A673 (cell line): Measurements from ENCODE around the gene RASIP1. TPM values are rescaled to one million over a fixed set of nuclear protein-coding genes. Genes with fewer than 3 reads are reported as not detected.

ENCODE experiments used
- BruUV-seq: library from RNA; stranded (reverse); fragments of 400-500 nt; replicated peaks from 2 replicates; lab custom pipeline; 2021; lab: Mats Ljungman, UMichigan
- CTCF ChIA-PET: fragments of 300-600 bp; sonication (Branson Sonifier 250); formaldehyde crosslinking; loops from one replicate; lab custom pipeline; 2022; ENCODE audit warnings: antibody characterized with exemption; lab: Charles Lee
- POLR2A ChIA-PET: fragments of 300-600 bp; sonication (Branson Sonifier 250); formaldehyde crosslinking; loops from one replicate; lab custom pipeline; 2022; ENCODE audit warnings: antibody characterized with exemption; ENCODE audit not compliant: low non-redundant PET; lab: Charles Lee
- DNase-seq: peaks from one replicate; pipeline ENCODE4 v3.0.0-alpha.2; 2015; ENCODE audit warnings: low spot score
- H3K27ac ChIP-seq: fragments of 200-600 bp; sonication (generic); 2 replicates; pipeline ENCODE4 v1.5.1; 2016; ENCODE audit warnings: mixed run types, low read depth, mild to moderate bottlenecking, mixed read lengths, antibody characterized with exemption, low read length; ENCODE audit not compliant: poor library complexity, severe bottlenecking
- H3K27me3 ChIP-seq: fragments of 200-600 bp; sonication (generic); replicated peaks from 2 replicates; pipeline ENCODE4 v1.6.1; 2017; ENCODE audit warnings: mixed run types, low read depth, mild to moderate bottlenecking, mixed read lengths, antibody characterized with exemption, low read length; ENCODE audit not compliant: insufficient read depth, poor library complexity
- H3K36me3 ChIP-seq: fragments of 200-600 bp; sonication (generic); 2 replicates; pipeline ENCODE4 v1.6.1; 2016; ENCODE audit warnings: mixed run types, mild to moderate bottlenecking, mixed read lengths, antibody characterized with exemption, low read length; ENCODE audit not compliant: insufficient read depth, poor library complexity, severe bottlenecking
- H3K4me1 ChIP-seq: fragments of 200-600 bp; sonication (generic); 2 replicates; pipeline ENCODE4 v1.6.1; 2017; ENCODE audit warnings: mixed run types, mild to moderate bottlenecking, mixed read lengths, antibody characterized with exemption, low read length; ENCODE audit not compliant: insufficient read depth, poor library complexity, severe bottlenecking
- H3K4me3 ChIP-seq: fragments of 200-600 bp; sonication (generic); 2 replicates; pipeline ENCODE4 v1.5.1; 2016; ENCODE audit warnings: low read depth, mixed run types, mild to moderate bottlenecking, mixed read lengths, low read length; ENCODE audit not compliant: poor library complexity, severe bottlenecking
- H3K9me3 ChIP-seq: fragments of 200-600 bp; sonication (generic); 2 replicates; pipeline ENCODE4 v1.6.1; 2016; ENCODE audit warnings: mixed run types, low read depth, mild to moderate bottlenecking, mixed read lengths, antibody characterized with exemption, low read length; ENCODE audit not compliant: poor library complexity, severe bottlenecking
- EZH2 ChIP-seq: fragments of 200-600 bp; sonication (generic); IDR thresholded peaks from 2 replicates; pipeline ENCODE4 v1.6.1; 2017; ENCODE audit warnings: borderline replicate concordance, low read depth, mild to moderate bottlenecking, mixed read lengths, antibody characterized with exemption, low read length; ENCODE audit not compliant: poor library complexity, severe bottlenecking
- intact Hi-C: fragments of 100-400 bp; cut with micrococcal nuclease; formaldehyde crosslinking; loops from one replicate; pipeline ENCODE4 v1.10.0; 2022; ENCODE audit not compliant: unreplicated experiment
- total RNA-seq: library from RNA; stranded (reverse); gene quantifications from 2 replicates; pipeline ENCODE4 v1.2.3, GENCODE V29; 2021
- TF ChIP-seq, protein P1 (sequence below): fragments of 300-800, 200-600 bp; sonication (generic); conservative IDR thresholded peaks from 2 replicates; pipeline ENCODE4 v1.5.1; 2017; ENCODE audit warnings: low read depth, mild to moderate bottlenecking, antibody characterized with exemption, low read length, moderate library complexity, mixed read lengths

RASIP1 gene
- total RNA-seq, 1 experiment from 2014 or later: 3.8 TPM

DNA sequence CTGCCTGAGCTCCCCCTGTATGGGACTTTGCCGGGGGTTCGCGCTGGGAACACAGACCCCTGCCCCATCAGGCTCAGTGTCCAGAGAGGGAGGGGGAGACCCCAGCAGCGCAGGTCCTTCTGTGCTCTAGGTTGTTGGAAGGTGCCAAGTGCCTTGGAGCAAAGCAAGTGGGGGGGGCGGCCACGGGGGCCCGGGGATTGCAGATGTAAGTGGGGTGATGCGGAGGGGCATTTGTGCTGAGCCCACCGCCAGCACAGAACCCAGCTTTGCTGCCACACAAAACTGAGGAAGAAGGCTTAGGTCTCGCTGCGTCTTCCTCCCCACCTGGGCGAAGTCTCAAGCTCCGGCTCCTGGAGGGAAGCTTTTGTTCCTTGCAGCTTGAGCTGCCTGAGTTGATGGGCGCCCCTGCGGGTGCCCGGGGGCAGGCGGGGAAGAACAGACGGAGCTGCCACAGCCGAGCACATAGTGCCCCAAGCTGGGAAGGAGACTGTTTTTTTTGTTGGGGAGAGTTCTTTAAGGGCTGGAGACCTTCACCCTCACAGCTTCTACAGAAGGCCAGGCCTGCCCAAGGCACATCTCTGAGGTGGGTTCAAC is 66.1 kb downstream of the RASIP1 start:
- Histone ChIP-seq H3K4me3 (no peak overlapping the region), H3K27ac (no peak overlapping the region), H3K27me3 (no peaks in the 10 kb centered on the region), H3K9me3 (no peaks in the 10 kb centered on the region), H3K4me1 (peaks cover 4% of the 10 kb centered on the region), H3K36me3 (no peaks in the 10 kb centered on the region)
- CTCF ChIA-PET: interaction anchor here (0.7 kb wide), 2 partner anchors 65 to 90 kb away, joined by 3 read pairs; no protein-coding TSS in a partner anchor
- no peak for TF ChIP-seq EZH2
- TF ChIP-seq, protein P1, sequence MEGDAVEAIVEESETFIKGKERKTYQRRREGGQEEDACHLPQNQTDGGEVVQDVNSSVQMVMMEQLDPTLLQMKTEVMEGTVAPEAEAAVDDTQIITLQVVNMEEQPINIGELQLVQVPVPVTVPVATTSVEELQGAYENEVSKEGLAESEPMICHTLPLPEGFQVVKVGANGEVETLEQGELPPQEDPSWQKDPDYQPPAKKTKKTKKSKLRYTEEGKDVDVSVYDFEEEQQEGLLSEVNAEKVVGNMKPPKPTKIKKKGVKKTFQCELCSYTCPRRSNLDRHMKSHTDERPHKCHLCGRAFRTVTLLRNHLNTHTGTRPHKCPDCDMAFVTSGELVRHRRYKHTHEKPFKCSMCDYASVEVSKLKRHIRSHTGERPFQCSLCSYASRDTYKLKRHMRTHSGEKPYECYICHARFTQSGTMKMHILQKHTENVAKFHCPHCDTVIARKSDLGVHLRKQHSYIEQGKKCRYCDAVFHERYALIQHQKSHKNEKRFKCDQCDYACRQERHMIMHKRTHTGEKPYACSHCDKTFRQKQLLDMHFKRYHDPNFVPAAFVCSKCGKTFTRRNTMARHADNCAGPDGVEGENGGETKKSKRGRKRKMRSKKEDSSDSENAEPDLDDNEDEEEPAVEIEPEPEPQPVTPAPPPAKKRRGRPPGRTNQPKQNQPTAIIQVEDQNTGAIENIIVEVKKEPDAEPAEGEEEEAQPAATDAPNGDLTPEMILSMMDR: no peak
- POLR2A ChIA-PET: no interaction called here
- no TSS peak for BruUV-seq
- DNase-seq: no peak
- intact Hi-C loops: no loop called here

DNA sequence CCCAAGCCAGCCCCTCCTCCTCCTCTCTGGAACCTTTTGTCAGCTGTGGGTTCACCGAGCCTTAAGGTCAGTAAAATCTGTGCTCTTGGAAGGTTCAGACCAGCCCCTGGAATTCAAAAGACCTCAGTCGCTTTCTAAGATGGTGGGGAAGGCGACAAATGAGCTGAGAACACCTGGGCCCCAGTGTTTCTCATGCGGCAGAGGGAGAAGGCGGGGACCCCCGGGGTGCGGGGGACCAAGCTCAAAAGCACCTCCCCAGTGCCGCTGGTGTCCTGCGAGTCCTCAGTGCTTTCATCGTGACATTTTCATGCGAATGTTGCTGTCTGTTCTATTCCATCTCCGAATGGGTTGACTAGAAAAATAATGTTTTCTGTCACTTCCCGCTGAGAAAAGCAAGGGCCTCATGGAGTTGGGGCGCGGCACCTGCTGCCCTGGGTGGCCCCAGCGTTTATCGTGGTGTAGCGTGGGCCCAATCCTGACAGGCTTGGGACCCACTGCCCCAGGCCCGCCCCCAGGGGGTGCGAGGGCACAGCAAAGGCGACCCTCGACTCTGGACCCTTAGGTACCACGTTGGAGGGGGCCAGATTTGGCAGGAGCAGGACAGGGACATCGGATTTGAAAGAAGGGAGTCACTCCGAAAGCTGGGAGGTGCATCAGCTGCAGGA is 66.8 kb downstream of the RASIP1 start:
- Histone ChIP-seq H3K4me1 (peaks cover 4% of the 10 kb centered on the region), H3K36me3 (no peaks in the 10 kb centered on the region), H3K27me3 (no peaks in the 10 kb centered on the region), H3K27ac (no peak overlapping the region), H3K4me3 (no peak overlapping the region), H3K9me3 (no peaks in the 10 kb centered on the region)
- no peak for DNase-seq
- POLR2A ChIA-PET: no interaction called here
- TF ChIP-seq EZH2: no peak
- TF ChIP-seq, protein P1: no peak
- intact Hi-C loops: no loop called here
- CTCF ChIA-PET: interaction anchor here (0.5 to 0.7 kb wide), 3 partner anchors 66 to 167 kb away, joined by 3 to 5 read pairs (median 3); no protein-coding TSS in a partner anchor
- BruUV-seq: no TSS peak

DNA sequence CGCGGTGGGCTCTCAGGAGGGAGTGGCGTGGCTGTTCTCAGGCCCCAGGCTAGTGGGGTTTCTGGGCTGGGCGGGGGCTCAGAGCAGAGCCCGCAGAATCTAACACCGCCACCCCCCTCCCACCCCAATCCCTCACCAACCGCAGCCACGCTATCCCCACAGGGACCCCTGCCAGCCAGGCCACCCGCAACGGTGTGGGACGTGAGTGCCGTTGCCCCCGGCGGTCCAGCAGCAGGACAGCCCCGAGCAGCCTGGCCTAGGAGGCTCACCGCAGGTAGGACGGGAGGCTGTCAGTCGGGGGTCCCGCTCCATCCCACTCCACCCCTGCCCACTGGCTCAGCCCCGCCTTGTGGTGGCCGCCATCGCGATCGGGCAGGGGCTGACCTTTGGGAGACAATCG is 67.4 kb downstream of the RASIP1 start, which contains the start of gene NTN5:
Gene NTN5, minus strand, starts transcription at position 24 of the 400 bp plus-strand sequence. CDS start 2,031 bp downstream, outside the sequence.
- TF ChIP-seq, protein P1: no peak
- no peak for TF ChIP-seq EZH2
- no peak within 1 kb of the TSS for H3K27ac ChIP-seq
- no peaks in the 10 kb centered on the region for H3K36me3 ChIP-seq
- ChIA-PET CTCF (interaction anchor here (0.5 kb wide), 1 partner anchor 167 kb away, joined by 5 read pairs; no protein-coding TSS in a partner anchor), POLR2A (no interaction called here)
- no peak for DNase-seq
- intact Hi-C loops: no loop called here
- H3K9me3 ChIP-seq: no peaks in the 10 kb centered on the region
- BruUV-seq: no TSS peak
- H3K4me3 ChIP-seq: no peak within 1 kb of the TSS
- H3K27me3 ChIP-seq: no peaks in the 10 kb centered on the region
- peaks cover 4% of the 10 kb centered on the region for H3K4me1 ChIP-seq
